PC-9 (cell line): ENCODE measurements around the gene ZNF24. TPM values are rescaled to one million over a fixed set of nuclear protein-coding genes. Genes with fewer than 3 reads are reported as not detected.

Experiments
- BruUV-seq: library from RNA; stranded (reverse); fragments of 400-500 nt; replicated peaks from 2 replicates; lab custom pipeline; 2021; lab: Mats Ljungman, UMichigan
- CTCF ChIA-PET: fragments of 300-600 bp; sonication (Branson Sonifier 250); formaldehyde crosslinking; loops from one replicate; lab custom pipeline; 2022; ENCODE audit warnings: antibody characterized with exemption; lab: Charles Lee
- POLR2A ChIA-PET: fragments of 300-600 bp; sonication (Branson Sonifier 250); formaldehyde crosslinking; loops from one replicate; lab custom pipeline; 2022; ENCODE audit warnings: antibody characterized with exemption; ENCODE audit not compliant: unreplicated experiment; lab: Charles Lee
- DNase-seq, 2 experiments: peaks; one replicate each; pipeline versions ENCODE4 v3.0.0 to v3.0.0-alpha.2; 2015 to 2022; ENCODE audit warnings: mixed read lengths in 1 of 2
- H2AFZ ChIP-seq: fragments of 200-600 bp; sonication (generic); 2 replicates; pipeline ENCODE4 v1.8.1; 2017; ENCODE audit warnings: antibody characterized with exemption
- H3F3A ChIP-seq: fragments of 200-600 bp; sonication (generic); 2 replicates; pipeline ENCODE4 v1.8.1; 2017; ENCODE audit warnings: antibody characterized with exemption, mild to moderate bottlenecking, low read depth; ENCODE audit not compliant: insufficient read depth
- H3K27ac ChIP-seq: fragments of 200-600 bp; sonication (generic); 2 replicates; pipeline ENCODE4 v1.6.1; 2016; ENCODE audit warnings: mixed run types
- H3K27me3 ChIP-seq: fragments of 200-600 bp; sonication (generic); 2 replicates; pipeline ENCODE4 v1.6.1; 2016; ENCODE audit warnings: low read depth, mixed run types; ENCODE audit not compliant: insufficient read depth
- H3K36me3 ChIP-seq: fragments of 200-600 bp; sonication (generic); 2 replicates; pipeline ENCODE4 v1.6.1; 2016; ENCODE audit warnings: low read depth, mixed run types
- H3K4me1 ChIP-seq: fragments of 200-600 bp; sonication (generic); replicated peaks from 2 replicates; pipeline ENCODE4 v1.6.1; 2016; ENCODE audit warnings: mixed run types; ENCODE audit not compliant: insufficient read depth
- H3K4me2 ChIP-seq: fragments of 200-600 bp; sonication (generic); 2 replicates; pipeline ENCODE4 v1.6.1; 2017; ENCODE audit warnings: mixed run types
- H3K4me3 ChIP-seq: fragments of 200-600 bp; sonication (generic); 2 replicates; pipeline ENCODE4 v1.6.1; 2016; ENCODE audit warnings: mixed run types
- H3K79me2 ChIP-seq: fragments of 200-600 bp; sonication (generic); 2 replicates; pipeline ENCODE4 v1.6.1; 2017; ENCODE audit warnings: low read depth, mixed run types
- H3K9me2 ChIP-seq: fragments of 200-600 bp; sonication (generic); 2 replicates; pipeline ENCODE4 v1.8.1; 2017; ENCODE audit warnings: mild to moderate bottlenecking; ENCODE audit not compliant: insufficient read depth
- H3K9me3 ChIP-seq: fragments of 200-600 bp; sonication (generic); 2 replicates; pipeline ENCODE4 v1.8.1; 2016; ENCODE audit warnings: low read depth; ENCODE audit not compliant: insufficient read depth
- H4K20me1 ChIP-seq: fragments of 200-600 bp; sonication (generic); 2 replicates; pipeline ENCODE4 v1.8.1; 2017; ENCODE audit not compliant: insufficient read depth
- CTCF ChIP-seq: fragments of 200-600 bp; sonication (generic); conservative IDR thresholded peaks from 2 replicates; pipeline ENCODE4 v1.6.1; 2017; ENCODE audit warnings: mixed run types, antibody characterized with exemption, mild to moderate bottlenecking, moderate library complexity
- EZH2 ChIP-seq: fragments of 200-600 bp; sonication (generic); IDR thresholded peaks from 2 replicates; pipeline ENCODE4 v1.8.0; 2017; ENCODE audit warnings: antibody characterized with exemption, low read depth
- intact Hi-C: fragments of 100-400 bp; cut with micrococcal nuclease; formaldehyde crosslinking; loops from one replicate; pipeline ENCODE4 v1.10.0; 2022; ENCODE audit not compliant: unreplicated experiment
- total RNA-seq: library from RNA; stranded (reverse); gene quantifications from 2 replicates; pipeline ENCODE4 v1.2.3, GENCODE V29; 2021

ZNF24 gene
- total RNA-seq, 1 experiment from 2014 or later: 33.9 TPM

GRCh38 chr18:35369126-35369525 is 24.9 kb upstream of the ZNF24 start:
- no peaks in the 10 kb centered on the region for H3K4me1 ChIP-seq
- intact Hi-C loops: no loop called here
- no peaks in the 10 kb centered on the region for H3F3A ChIP-seq
- H3K79me2 ChIP-seq: no peaks in the 10 kb centered on the region
- no peak overlapping the region for H3K4me3 ChIP-seq
- H3K27ac ChIP-seq: no peak overlapping the region
- H3K9me3 ChIP-seq: no peaks in the 10 kb centered on the region
- POLR2A ChIA-PET: no interaction called here
- no peaks in the 10 kb centered on the region for H3K27me3 ChIP-seq
- CTCF ChIA-PET: no interaction called here
- H3K36me3 ChIP-seq: no peaks in the 10 kb centered on the region
- BruUV-seq: no TSS peak
- no peaks in the 10 kb centered on the region for H3K9me2 ChIP-seq
- H4K20me1 ChIP-seq: no peaks in the 10 kb centered on the region
- H2AFZ ChIP-seq: no peak overlapping the region
- DNase-seq: no peak
- TF ChIP-seq EZH2 (no peak), CTCF (no peak)
- no peak overlapping the region for H3K4me2 ChIP-seq

GRCh38 chr18:35368595-35368994 is 24.4 kb upstream of the ZNF24 start:
- intact Hi-C loops: no loop called here
- CTCF ChIA-PET: no interaction called here

GRCh38 chr18:35362531-35362930 is 18.3 kb upstream of the ZNF24 start:
- intact Hi-C loops: no loop called here
- DNase-seq: no peak
- Histone ChIP-seq H3K27ac (no peak overlapping the region), H4K20me1 (no peaks in the 10 kb centered on the region), H3K79me2 (no peaks in the 10 kb centered on the region), H3K9me3 (no peaks in the 10 kb centered on the region), H3K4me2 (no peak overlapping the region), H3F3A (no peaks in the 10 kb centered on the region), H3K36me3 (no peaks in the 10 kb centered on the region), H3K4me1 (no peaks in the 10 kb centered on the region), H3K9me2 (no peaks in the 10 kb centered on the region), H3K27me3 (no peaks in the 10 kb centered on the region), H2AFZ (no peak overlapping the region), H3K4me3 (no peak overlapping the region)
- ChIA-PET CTCF (no interaction called here), POLR2A (no interaction called here)
- TF ChIP-seq EZH2 (no peak), CTCF (no peak)
- no TSS peak for BruUV-seq

More at GRCh38 chr18:35368595-35368994, 24.4 kb upstream of the ZNF24 start:
- Histone ChIP-seq H3K4me2 (no peak overlapping the region), H3K4me1 (no peaks in the 10 kb centered on the region), H3K36me3 (no peaks in the 10 kb centered on the region), H4K20me1 (no peaks in the 10 kb centered on the region), H3K4me3 (no peak overlapping the region), H2AFZ (no peak overlapping the region), H3K79me2 (no peaks in the 10 kb centered on the region), H3K27me3 (no peaks in the 10 kb centered on the region), H3K9me2 (no peaks in the 10 kb centered on the region), H3K9me3 (no peaks in the 10 kb centered on the region), H3K27ac (no peak overlapping the region), H3F3A (no peaks in the 10 kb centered on the region)
- TF ChIP-seq CTCF: no peak
- no peak for TF ChIP-seq EZH2
- no peak for DNase-seq
- no TSS peak for BruUV-seq
- POLR2A ChIA-PET: no interaction called here
